GM18951 (cell line): ENCODE measurements around the gene SSNA1.
A peak's percentile ranks its signal among the peaks of the same experiment; 100 is the strongest.

Source experiments
- POLR2A ChIP-seq: IDR thresholded peaks from 4 replicates; pipeline ENCODE4 v1.6.1; 2011; ENCODE audit warnings: mild to moderate bottlenecking; ENCODE audit not compliant: insufficient read length, insufficient read depth; ENCODE audit errors: extremely low read depth
- in situ Hi-C: fragments of 300-500 bp; cut with MboI; formaldehyde crosslinking; loops from one replicate; pipeline ENCODE4 v1.12.0; 2022; ENCODE audit warnings: low sequenced_read_pairs, mixed read lengths, inconsistent platforms; ENCODE audit not compliant: unreplicated experiment

The SSNA1 gene

DNA sequence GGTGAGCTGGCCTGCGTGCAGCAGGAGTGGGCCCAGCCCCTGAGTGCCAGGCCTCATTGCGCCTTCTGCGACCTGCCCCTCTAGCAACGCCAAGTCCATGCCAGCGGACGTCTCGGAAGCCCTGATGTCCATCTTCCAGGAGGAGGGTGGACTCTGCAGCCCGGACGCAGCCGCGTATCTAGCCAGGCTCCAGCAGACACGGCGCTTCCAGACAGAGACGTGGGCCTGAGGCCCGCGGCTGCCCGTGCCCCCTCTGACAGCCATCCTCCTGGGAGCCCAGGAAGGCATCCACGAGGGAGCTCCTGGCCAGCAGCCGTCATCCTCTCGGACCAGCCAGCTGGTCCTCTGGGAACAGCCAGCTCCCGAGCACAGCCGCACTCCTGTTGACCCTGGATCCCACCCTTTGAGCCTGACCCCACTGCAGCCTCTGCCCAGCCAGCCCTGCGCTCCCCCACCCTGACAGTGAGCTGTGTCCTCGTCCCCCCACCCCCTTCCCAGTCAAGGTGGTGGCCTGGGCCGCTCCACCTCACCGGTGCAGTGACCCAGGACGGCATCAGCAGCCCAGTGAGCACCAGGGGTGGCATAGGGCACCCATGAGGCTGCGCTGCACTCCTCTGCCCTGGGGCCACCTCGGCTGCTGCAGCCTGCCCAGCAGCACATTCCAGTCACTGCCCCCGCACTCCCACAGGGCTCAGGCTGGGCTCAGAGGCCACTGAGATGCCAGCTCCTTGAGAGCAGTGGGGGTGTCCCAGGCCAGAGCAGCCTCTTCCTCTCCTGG is 27.9 kb downstream of the SSNA1 start:
- TF ChIP-seq POLR2A = no peak
- in situ Hi-C loops = no loop called here

DNA sequence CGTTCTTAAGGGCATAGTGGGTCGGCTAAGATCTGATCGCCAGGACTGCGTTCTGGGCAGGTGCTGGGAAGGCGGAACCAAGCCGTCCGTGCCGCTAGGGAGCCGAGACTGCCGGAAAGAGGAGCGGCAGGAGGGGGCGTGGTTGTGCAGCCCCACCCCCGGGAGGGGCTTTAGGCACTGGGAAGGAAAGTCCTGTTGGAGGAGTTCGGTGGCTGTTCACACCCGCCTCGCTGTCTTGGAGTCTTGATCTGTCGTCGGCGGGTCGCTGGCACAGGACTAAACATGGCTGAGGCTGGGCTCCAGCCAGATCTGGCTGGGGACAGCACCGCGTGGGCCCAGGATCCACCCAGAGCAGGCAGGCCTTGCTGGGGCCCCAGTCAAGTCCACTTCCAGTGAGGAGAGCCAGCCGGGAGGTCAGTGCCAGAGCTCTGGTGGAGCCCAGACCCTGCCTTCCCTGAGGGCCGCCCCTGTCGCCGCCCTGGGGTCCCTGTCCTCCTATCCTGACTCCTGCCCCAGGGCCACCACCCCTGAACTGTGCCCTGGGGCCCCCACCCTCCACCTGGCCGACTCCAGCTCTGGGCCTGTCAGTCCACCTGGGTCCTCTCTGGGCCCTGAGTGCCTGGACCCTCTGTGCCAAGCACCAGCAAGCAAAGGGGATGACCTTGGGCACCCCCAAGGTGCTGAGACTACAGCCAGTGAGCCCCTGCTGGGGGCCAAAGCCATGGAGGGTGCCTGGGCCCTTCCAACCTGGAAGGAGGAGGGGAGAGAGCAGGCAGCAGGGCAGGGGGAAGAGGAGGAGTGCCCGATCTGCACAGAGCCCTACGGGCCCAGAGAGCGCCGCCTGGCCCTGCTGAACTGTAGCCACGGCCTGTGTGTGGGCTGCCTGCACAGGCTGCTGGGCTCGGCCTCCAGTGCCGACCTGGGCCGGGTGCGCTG is 29.1 kb downstream of the SSNA1 start:
- no peak for TF ChIP-seq POLR2A

GRCh38 chr9:137218212-137218753 is 29.8 kb downstream of the SSNA1 start:
- TF ChIP-seq POLR2A = no peak
- in situ Hi-C loops = no loop called here

More for the DNA sequence above, 29.1 kb downstream of the SSNA1 start:
- in situ Hi-C loops = no loop called here

DNA sequence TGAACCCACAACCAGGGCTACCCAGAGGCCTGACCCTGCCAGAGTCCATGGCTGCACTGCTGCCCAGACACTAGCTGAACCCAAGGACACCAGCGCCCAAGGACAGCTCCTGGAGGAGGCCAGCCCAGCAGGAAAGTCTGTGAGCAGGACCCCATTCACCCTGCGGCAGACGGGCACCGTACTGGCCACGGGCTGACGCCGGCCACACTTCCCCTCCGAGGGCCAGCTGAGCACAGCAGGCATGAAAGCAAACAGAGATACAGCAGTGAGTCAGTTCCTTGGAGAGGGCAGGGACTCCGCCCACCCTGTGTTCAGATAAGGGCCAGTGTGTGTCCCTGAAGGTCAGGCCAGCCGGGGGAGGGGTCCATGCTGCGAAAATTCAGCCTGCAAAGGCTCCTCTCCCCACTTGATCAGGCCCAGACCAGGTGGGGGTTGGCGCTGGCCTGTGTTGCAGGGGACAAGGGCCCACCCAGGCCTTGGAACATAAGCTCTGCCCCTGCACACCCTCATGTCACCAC is 30.3 kb downstream of the SSNA1 start:
- no peak for TF ChIP-seq POLR2A
- in situ Hi-C loops = no loop called here

- TF ChIP-seq POLR2A = no peak
- in situ Hi-C loops = loop anchor here (10.0 kb wide), 1 partner anchor 95 kb away; no protein-coding TSS in a partner anchor
Measured at GRCh38 chr9:137219757-137220316, 31.4 kb downstream of the SSNA1 start.

DNA sequence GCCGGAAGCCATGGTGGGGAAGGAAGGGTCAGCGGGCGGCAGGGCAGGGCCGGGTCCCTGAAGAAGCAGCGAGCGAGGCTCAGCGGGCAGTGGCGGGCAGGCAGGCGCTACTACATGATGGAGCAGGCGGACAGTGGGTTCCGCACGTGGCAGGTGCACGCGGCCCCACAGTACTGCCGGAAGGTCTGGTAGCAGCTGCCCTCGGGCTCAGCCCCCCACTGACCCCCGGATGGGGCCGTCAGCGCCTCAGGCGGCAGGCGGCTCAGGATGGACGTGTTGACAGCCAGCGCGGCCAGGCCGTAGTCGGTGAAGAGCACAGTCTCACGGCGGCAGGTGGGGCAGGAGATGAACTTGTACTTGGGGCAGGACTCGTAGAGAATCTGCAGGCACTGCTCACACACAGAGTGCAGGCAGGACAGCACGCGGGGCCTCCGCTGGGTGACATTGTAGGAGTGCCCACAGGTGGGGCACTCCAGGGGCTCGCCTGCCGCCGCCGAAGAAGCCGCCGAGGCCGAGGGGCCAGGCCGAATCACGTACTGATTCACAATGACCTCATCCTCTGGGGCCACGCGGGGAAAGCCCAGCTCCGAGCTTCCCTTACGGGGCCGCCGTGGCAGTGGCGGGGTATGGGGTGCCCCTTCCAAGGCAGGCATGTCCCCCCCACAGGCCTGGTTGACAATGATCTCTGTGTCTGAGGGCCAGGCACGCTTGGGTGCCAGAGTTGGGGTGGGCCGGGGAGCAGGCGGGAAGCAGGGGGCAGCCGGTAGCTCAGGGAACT is 32.0 kb downstream of the SSNA1 start:
- no peak for TF ChIP-seq POLR2A
- in situ Hi-C loops = loop anchor here (10.0 kb wide), 1 partner anchor 96 kb away; no protein-coding TSS in a partner anchor

GRCh38 chr9:137221095-137221505 is 32.6 kb downstream of the SSNA1 start:
- in situ Hi-C loops = loop anchor here (10.0 kb wide), 1 partner anchor 96 kb away; no protein-coding TSS in a partner anchor

DNA sequence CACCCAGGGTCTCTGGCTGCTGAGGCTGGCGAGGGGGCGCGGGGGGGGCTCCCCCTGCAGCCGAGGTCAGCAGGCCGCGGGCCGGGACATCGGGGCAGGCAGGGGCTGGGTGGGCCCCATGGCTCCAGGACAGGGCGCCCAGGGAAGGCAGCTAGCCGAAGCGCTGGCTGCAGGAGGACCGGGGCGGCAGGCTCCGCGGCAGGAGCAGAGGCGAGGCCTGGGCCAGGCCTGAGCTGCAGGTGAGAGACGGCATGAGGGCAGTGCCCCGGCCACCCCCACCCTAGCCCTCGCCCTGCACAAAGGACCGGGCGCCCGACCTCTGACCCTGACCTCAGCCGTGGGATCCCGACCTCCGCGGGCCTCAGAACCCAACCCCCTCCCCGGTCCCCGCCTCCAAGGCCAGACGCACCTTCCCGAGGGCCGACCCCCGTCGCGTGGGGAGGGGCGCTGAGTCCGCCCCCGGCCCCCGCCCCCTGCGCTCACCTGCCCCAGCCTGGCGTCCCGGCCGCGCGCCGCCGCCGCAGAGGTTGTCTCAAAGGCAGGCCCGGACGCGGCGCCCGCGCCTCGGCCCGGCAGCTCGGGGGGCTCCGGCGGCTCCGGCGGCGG is 33.1 kb downstream of the SSNA1 start:
- in situ Hi-C loops = loop anchor here (10.0 kb wide), 1 partner anchor 97 kb away; no protein-coding TSS in a partner anchor

More at GRCh38 chr9:137221095-137221505, 32.6 kb downstream of the SSNA1 start:
- no peak for TF ChIP-seq POLR2A

DNA sequence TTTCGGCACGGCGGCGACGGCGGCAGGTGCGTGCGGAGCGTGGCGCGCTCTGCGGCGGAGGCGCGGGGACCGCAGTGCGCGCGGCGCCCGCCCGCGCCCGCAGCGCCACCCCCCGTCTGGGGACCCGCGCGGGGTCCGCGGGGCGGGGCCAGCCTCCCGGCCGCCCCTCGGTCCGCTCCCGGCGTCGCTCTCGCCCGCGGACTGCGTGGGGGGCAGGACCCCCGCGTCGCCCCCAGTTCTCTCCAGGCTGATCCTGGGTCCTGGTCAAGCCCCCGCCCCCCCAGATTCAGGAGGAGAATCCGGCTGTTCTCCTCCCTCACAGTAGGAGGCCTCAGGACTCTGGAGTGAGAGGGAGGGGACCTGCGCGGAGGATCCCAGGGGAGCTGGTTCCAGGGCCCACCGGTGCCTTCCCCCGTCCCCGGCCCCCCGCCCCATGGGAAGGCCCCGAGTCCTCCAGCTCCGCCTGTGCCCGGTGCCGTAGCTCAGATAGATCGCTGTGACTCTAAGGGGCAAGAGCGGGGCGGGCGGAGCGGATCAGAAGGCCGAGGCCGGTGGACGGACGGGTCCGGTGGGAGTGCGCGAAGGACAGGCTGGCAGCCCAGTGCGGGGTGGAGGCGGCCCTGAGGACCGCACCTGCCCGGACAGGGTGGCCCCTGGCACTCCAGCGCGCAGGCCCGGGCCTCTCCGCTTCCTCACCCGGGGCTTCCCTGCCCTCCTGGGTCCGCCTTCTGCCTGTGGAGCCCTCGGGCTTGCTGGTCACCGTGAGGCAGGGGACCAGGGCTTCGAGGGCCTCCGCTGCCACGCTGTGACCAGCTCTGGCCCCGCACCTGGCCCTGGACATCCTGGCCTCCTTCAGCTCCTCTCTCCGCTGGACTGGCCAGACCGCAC is 34.0 kb downstream of the SSNA1 start, which contains the start of gene RNF208:
Gene RNF208, minus strand, starts transcription at position 51 of the 888 bp plus-strand sequence. CDS start 1,028 bp downstream, outside the sequence.
- peak; percentile 25 for TF ChIP-seq POLR2A

More for the DNA sequence above, 33.1 kb downstream of the SSNA1 start:
- TF ChIP-seq POLR2A = no peak

DNA sequence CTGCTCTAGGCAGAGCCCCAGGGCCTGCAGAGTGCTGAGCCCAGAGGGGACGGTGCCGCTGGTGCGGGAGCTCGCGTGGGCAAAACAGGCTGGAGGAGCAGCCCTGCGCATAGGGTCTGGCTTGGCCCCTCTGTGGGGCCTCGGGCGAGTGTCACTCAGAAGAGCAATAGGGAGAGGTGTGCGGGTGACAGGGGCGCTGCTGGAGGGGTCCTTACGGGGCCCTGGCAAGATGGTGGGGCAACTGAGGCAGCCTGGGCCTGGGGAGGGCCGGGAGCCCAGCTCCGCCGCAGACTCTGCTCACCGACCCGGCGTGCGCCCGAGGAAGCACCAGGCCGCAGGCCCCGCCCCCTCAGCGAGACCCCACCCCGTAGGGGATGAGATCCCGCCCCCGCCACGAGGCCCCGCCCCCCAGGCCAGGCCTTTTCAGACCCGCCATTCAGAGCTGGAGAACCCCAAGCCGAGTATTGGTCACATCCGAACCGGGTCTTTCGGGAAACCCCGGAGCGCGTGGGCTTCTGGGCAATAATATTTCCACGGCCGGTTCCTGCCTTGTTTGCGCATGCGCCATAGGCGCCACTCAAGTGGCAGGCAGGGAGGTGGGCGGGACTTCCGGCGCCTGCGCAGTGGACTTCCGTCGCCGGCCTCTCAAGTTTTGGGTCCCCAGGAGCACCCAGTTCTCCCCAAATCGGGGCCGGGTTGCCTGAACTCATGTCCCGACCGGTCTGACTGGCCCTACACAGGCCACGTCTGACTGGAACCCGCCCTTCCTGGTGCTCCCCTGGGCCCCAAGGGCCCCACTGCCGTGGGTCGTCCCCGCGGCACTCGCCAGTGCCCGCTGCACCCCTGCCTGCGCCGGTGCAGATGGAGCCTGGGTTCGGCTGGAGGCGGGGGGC is 34.8 kb downstream of the SSNA1 start:
- TF ChIP-seq POLR2A = peak; percentile 86
- in situ Hi-C loops = loop anchor here (10.0 kb wide), 1 partner anchor 99 kb away; no protein-coding TSS in a partner anchor

More for the DNA sequence above, 34.0 kb downstream of the SSNA1 start, which contains the start of gene RNF208:
- in situ Hi-C loops = loop anchor here (10.0 kb wide), 1 partner anchor 98 kb away; no protein-coding TSS in a partner anchor
